ENCODE results near the gene TFPI.
"Not testable (repeated sequence)": the region's sequence is repeated elsewhere in the genome, so short reads cannot be mapped to it uniquely, and the experiment has no call there.

TFPI gene

GRCh38 chr2:187541086-187542085, 12.8 kb downstream of the TFPI start:
- no peaks in the 10 kb centered on the region for H3K27me3 ChIP-seq (ENCODE audit: low read length)
- no peaks in the 10 kb centered on the region for H3K9me3 ChIP-seq (ENCODE audit: insufficient read depth, low read length)
- no peak overlapping the region for H3K4me3 ChIP-seq (ENCODE audit: insufficient read depth, low read length, poor library complexity, severe bottlenecking)
- no peaks in the 10 kb centered on the region for H3K79me2 ChIP-seq (ENCODE audit: insufficient read depth, low read length)
- no peaks in the 10 kb centered on the region for H3F3A ChIP-seq (ENCODE audit: insufficient read depth)
- H3K4me2 ChIP-seq (ENCODE audit: low read depth, low read length, poor library complexity, severe bottlenecking) = no peak overlapping the region
- TF ChIP-seq CTCF (IDR thresholded peaks at IDR 0.05; ENCODE audit: insufficient read depth, low read length, poor library complexity, severe bottlenecking) (no peak), EZH2phosphoT487 (conservative IDR thresholded peaks at IDR 0.05; ENCODE audit: low read length) (no peak)
- no peak overlapping the region for H2AFZ ChIP-seq (ENCODE audit: low read depth, low read length, severe bottlenecking)
- no peak overlapping the region for H3K9ac ChIP-seq (ENCODE audit: low read length)
- H4K20me1 ChIP-seq (ENCODE audit: low read depth, low read length) = no peaks in the 10 kb centered on the region
- H3K36me3 ChIP-seq (ENCODE audit: low read length) = no peaks in the 10 kb centered on the region
- no peaks in the 10 kb centered on the region for H3K9me2 ChIP-seq (replicated peaks; ENCODE audit: insufficient read depth, low read length)
- H3K27ac ChIP-seq (ENCODE audit: low read depth, low read length) = no peak overlapping the region

- H4K20me1 ChIP-seq (ENCODE audit: low read depth, low read length); H3K4me2 ChIP-seq (ENCODE audit: low read depth, low read length, poor library complexity, severe bottlenecking); H3K27ac ChIP-seq (ENCODE audit: low read depth, low read length); H3K4me3 ChIP-seq (ENCODE audit: insufficient read depth, low read length, poor library complexity, severe bottlenecking); H3K9ac ChIP-seq (ENCODE audit: low read length); H3K9me3 ChIP-seq (ENCODE audit: insufficient read depth, low read length); H3K9me2 ChIP-seq (replicated peaks; ENCODE audit: insufficient read depth, low read length); H3F3A ChIP-seq (ENCODE audit: insufficient read depth); H3K79me2 ChIP-seq (ENCODE audit: insufficient read depth, low read length); H3K27me3 ChIP-seq (ENCODE audit: low read length); H3K36me3 ChIP-seq (ENCODE audit: low read length); H2AFZ ChIP-seq (ENCODE audit: low read depth, low read length, severe bottlenecking): not testable (repeated sequence)
Observed at GRCh38 chr2:187538222-187538621, 16.0 kb downstream of the TFPI start.

GRCh38 chr2:187535381-187535780, 18.9 kb downstream of the TFPI start:
- H3K79me2 ChIP-seq (ENCODE audit: insufficient read depth, low read length); H3K4me3 ChIP-seq (ENCODE audit: insufficient read depth, low read length, poor library complexity, severe bottlenecking); H2AFZ ChIP-seq (ENCODE audit: low read depth, low read length, severe bottlenecking); H3K4me2 ChIP-seq (ENCODE audit: low read depth, low read length, poor library complexity, severe bottlenecking); H4K20me1 ChIP-seq (ENCODE audit: low read depth, low read length); H3K9me2 ChIP-seq (replicated peaks; ENCODE audit: insufficient read depth, low read length); H3F3A ChIP-seq (ENCODE audit: insufficient read depth); H3K9ac ChIP-seq (ENCODE audit: low read length); H3K27ac ChIP-seq (ENCODE audit: low read depth, low read length); H3K9me3 ChIP-seq (ENCODE audit: insufficient read depth, low read length); H3K36me3 ChIP-seq (ENCODE audit: low read length); H3K27me3 ChIP-seq (ENCODE audit: low read length): not testable (repeated sequence)

GRCh38 chr2:187532333-187533120, 21.7 kb downstream of the TFPI start:
- Histone ChIP-seq H3K4me2 (ENCODE audit: low read depth, low read length, poor library complexity, severe bottlenecking) (no peak overlapping the region), H3K9ac (ENCODE audit: low read length) (no peak overlapping the region), H3K27me3 (ENCODE audit: low read length) (no peaks in the 10 kb centered on the region), H3F3A (ENCODE audit: insufficient read depth) (no peaks in the 10 kb centered on the region), H3K4me3 (ENCODE audit: insufficient read depth, low read length, poor library complexity, severe bottlenecking) (no peak overlapping the region), H3K27ac (ENCODE audit: low read depth, low read length) (no peak overlapping the region), H3K9me3 (ENCODE audit: insufficient read depth, low read length) (no peaks in the 10 kb centered on the region), H2AFZ (ENCODE audit: low read depth, low read length, severe bottlenecking) (no peak overlapping the region), H3K79me2 (ENCODE audit: insufficient read depth, low read length) (no peaks in the 10 kb centered on the region), H4K20me1 (ENCODE audit: low read depth, low read length) (no peaks in the 10 kb centered on the region), H3K9me2 (replicated peaks; ENCODE audit: insufficient read depth, low read length) (no peaks in the 10 kb centered on the region), H3K36me3 (ENCODE audit: low read length) (no peaks in the 10 kb centered on the region)
- TF ChIP-seq CTCF (IDR thresholded peaks at IDR 0.05; ENCODE audit: insufficient read depth, low read length, poor library complexity, severe bottlenecking) = no peak
- no peak for TF ChIP-seq EZH2phosphoT487 (conservative IDR thresholded peaks at IDR 0.05; ENCODE audit: low read length)

Measured in SU-DHL-6 (cell line).